H4 (cell line): Measurements from ENCODE around the gene NUDT3. TPM values are rescaled to one million over a fixed set of nuclear protein-coding genes. Genes with fewer than 3 reads are reported as not detected.
"Not testable (repeated sequence)": the region's sequence is repeated elsewhere in the genome, so short reads cannot be mapped to it uniquely, and the experiment has no call there.

Experiments used
- DNase-seq: peaks from one replicate; pipeline ENCODE4 v3.0.0-alpha.2; 2015; ENCODE audit warnings: low spot score
- total RNA-seq: library from RNA; depleted of rRNA; stranded (reverse); fragments of >200 nt; shearing (Covaris generic); gene quantifications from 2 replicates; pipeline ENCODE4 v1.2.3, GENCODE V29; 2014

NUDT3 gene
- total RNA-seq, 1 experiment from 2014 or later, result 11.5 TPM

GRCh38 chr6:34370361-34370760 is 22.1 kb downstream of the NUDT3 start:
- no peak for DNase-seq

GRCh38 chr6:34369385-34369784 is 23.1 kb downstream of the NUDT3 start:
- DNase-seq, result no peak

GRCh38 chr6:34366639-34366921 is 25.9 kb downstream of the NUDT3 start:
- DNase-seq, result no peak

DNA sequence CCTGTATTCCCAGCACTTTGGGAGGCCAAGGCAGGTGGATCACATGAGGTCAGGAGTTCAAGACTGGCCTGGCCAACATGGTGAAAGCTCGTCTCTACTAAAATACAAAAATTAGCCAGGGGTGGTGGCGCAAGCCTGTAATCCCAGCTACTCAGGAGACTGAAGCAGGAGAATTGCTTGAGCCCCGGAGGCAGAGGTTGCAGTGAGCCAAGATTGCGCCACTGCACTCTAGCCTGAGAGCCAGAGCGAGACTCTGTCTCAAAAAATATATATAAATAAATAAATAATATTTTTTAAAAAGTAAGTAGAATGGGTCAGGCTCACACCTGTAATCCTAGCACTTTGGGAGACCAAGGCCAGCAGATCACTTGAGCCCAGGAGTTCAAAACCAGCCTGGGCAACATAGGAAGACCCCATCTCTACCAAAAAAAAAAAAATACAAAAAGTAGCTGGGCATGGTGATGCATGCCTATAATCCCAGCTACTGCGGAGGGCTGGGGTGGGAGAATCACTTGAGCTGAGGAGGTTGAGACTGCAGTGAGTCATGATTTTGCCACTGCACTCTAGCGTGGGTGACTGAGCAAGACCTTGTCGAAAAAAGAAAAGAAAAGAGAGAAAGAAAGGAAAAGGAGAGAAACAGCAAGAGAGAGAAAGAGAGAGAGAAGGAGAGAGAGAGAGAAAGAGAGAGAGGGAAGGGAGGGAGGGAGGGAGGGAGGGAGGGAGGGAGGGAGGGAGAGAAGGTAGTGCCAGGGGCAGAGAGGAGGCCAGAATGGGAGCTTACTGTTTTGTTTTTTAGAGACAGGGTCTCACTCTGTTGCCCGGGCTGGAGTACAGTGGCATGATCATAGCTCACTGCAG is 26.5 kb downstream of the NUDT3 start:
- peak; percentile 38 for DNase-seq

- not testable (repeated sequence) for DNase-seq
Observed at GRCh38 chr6:34363681-34364075, 28.8 kb downstream of the NUDT3 start.

GRCh38 chr6:34362909-34363680 is 29.4 kb downstream of the NUDT3 start:
- no peak for DNase-seq

GRCh38 chr6:34362176-34362575 is 30.3 kb downstream of the NUDT3 start:
- DNase-seq, result no peak

- DNase-seq, result no peak
Observed at GRCh38 chr6:34360556-34360955, 31.9 kb downstream of the NUDT3 start.

DNA sequence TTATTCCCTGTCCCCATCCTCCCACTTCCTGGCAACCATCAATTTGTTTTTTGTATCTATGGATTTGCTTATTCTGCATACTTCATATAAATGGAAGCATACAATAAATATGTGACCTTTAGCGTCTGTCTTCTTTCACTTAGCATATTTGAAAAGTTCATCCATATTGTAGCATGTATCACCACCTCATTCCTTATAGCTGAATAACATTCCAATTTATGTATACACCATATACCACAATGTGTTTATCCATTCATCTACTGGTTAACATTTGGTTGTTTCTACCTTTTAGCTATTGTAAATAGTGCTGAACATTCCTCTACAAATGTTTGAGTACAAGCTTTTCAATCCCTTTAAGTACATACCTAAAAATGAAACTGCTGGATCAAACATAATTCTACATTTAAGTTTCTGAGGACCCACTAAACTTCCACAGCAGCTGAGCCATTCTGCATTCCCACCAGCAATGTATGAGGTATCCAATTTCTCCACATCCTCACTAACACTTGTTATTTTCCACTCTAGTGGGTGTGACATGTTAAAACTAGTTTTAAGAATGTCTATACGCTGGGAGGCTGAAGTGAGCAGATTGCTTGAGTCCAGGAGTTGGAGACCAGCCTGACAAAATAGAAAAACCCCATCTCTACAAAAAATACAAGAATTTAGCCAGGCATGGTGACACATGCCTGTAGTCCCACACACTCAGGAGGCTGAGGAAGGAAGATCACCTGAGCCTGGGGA is 32.9 kb downstream of the NUDT3 start:
- peak; percentile 14 for DNase-seq

GRCh38 chr6:34358389-34358905 is 34.0 kb downstream of the NUDT3 start:
- DNase-seq, result peak; percentile 53

GRCh38 chr6:34357937-34358336 is 34.5 kb downstream of the NUDT3 start:
- DNase-seq, result no peak

DNA sequence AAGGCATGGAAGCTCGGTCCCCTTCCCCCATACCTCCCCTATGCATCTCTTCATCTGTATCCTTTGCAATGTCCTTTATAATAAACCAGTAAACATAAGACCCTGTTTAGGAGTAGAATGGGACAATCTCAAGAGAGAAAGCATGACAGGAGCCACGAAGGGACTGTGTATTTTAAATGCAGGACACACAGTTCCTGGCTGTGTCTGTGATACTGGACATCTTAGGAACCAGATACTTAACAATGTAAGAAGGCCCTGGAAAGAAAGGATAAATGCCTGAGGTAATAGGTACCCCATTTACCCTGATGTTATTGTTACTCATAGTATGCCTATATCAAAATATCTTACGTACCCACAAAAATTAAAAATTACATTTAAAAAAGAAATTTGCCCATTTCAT is 36.6 kb downstream of the NUDT3 start:
- no peak for DNase-seq

- not testable (repeated sequence) for DNase-seq
Observed at GRCh38 chr6:34354230-34354629, 38.2 kb downstream of the NUDT3 start.

DNA sequence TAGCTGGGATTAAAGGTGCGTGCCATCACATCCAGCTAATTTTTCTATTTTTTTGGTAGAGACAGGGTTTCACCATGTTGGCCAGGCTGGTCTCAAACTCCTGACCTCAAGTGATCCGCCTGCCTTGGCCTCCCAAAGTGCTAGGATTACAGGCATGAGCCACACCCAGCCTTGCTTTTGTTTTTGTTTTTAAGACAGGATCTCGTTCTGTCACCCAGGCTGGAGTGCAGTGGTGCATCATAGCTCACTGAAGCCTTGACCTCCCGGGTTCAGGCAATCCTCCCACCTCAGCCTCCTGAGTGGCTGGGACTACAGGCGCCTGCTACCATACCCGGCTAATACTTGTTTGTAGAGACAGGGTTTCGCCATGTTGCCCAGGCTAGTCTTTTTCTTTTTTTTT is 38.9 kb downstream of the NUDT3 start:
- not testable (repeated sequence) for DNase-seq

DNA sequence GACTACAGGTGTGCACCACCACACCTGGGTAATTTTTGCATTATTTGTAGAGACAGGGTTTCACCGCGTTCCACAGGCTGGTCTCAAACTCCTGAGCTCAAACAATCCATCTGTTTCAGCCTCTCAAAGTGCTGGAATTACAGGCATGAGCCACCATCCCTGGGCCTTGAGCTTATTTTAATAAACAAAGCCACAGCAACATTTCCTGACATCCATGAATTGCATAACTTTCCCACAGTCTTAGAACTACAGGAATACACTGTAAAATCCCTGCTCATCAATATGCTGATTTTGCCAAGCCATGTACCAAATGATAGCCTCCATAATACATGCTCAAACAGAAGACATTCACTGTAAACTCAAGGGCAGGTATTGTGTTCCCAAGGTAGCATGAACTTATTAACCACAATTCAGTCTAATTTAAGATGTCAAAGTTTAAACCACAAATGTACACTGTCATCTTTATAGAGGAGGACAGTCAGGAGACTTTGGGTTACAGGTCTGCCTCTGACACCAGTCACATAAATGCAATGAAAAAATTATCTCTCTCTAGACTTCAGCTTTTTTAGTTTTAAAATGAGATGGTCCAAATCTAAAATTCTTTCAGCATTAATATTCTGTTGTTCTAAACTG is 40.0 kb downstream of the NUDT3 start:
- peak; percentile 19 for DNase-seq

DNA sequence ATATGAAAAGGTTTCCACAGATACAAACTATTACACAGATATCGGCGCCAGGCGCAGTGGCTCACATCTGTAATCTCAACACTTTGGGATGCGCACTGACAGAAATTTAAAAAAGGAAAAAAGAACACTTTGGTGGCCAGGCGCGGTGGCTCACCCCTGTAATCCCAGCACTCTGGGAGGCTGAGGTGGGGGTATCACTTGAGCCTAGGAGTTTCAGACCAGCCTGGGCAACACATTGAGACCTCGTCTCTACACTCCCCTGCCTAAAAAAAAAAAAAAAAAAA is 41.6 kb downstream of the NUDT3 start:
- no peak for DNase-seq

DNA sequence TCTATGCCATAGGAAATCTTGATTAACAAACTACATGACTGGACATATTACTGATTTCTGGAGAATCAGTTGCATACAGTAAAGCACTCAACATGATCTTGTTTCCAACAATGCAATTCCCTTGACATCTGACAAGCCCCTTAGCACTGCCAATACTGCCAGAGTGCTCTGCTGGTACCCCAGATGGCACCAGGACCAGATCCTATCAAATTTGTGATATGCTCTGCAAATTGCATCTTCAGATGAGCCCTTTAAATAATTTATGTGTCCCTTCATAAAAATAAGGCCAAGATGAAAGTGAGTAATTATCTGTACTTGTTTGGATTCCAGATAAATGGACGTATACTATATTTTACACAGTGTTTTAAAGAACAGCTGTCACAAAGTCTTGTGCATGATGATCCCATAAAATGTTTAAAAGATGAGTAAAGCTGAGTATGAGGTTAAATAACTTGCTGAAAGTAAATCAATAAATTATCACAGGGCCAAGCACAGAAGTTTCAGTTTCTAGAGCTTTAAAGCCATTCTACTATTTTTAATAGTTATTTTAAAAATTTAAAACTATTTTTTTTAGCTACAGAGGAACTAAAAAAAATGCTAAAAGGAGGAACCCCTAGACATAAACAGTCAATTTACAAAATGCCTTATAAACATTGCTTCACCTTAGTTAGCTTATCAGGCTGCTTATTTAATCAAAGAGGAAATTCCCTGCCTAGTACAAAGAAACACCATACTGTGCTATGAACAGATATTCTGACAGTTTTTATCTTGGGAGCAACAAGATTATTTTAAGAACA is 42.1 kb downstream of the NUDT3 start:
- no peak for DNase-seq

GRCh38 chr6:34349211-34349610 is 43.3 kb downstream of the NUDT3 start:
- no peak for DNase-seq

DNA sequence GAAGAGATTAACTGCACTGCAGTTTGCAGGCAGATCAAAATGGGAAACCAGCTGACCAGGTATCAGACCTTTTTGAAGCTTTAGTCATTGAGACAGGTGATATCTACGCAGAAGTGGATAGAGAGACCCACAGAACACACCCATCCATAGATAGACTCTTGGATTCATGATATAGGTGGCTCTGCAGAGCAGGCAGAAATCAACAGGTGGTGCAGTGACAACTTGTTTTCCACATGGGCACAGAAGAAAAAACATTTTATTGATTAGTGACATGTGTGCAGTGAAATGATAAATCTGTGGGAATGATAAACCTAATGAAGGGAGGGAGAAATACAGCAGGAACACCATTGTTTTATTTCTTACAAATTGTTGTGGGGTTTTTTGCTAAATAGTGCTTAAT is 45.2 kb downstream of the NUDT3 start:
- no peak for DNase-seq

DNA sequence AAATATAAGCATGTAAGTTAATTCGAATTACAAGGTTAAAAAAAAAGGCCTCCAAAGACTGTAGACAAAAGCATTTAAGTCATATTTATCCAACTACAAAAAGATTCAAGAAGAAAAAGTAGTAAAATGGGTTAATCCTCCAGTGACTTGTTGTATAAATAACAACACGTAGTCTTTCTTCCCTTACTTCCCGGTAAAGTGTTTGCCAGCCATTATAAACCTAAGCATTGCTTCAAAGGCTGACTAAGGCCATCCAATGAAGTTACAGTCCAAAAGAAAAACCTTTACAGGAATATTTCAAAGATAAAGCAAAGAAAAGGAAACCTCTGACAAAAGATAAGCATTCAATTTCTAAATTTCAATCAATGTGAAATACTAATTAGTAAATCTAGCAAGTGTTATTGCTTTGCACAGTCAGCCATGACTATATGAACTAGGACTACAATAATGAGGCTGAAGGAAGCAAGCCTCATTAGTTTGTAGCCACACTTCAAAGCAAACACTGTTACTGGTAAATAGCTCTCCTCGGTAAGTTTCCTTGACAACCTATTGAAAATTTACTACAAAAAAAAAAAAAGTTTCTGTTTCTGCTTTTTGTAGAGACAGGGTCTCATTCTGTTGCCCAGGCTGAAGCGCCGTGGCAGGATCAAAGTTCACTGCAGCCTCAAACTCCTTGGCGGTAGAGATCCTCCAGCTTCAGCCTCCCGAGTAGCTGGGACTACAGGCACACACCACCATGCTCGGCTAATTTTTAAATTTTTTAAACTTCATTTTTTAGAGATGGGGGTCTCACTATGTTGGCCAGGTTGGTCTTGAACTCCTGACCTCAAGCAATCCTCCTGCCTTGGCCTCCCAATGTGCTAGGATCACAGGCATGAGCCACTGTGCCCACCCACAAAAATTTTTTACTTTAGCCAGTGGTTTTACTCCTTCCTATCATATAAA is 46.0 kb downstream of the NUDT3 start:
- no peak for DNase-seq
